T-helper 1 cell (primary cell): ENCODE data around the gene OR2B2.

ENCODE experiments used
- DNase-seq, 5 donors: peaks; one replicate each; pipeline ENCODE4 v3.0.0-alpha.2; 2012 to 2020

Gene OR2B2

DNA sequence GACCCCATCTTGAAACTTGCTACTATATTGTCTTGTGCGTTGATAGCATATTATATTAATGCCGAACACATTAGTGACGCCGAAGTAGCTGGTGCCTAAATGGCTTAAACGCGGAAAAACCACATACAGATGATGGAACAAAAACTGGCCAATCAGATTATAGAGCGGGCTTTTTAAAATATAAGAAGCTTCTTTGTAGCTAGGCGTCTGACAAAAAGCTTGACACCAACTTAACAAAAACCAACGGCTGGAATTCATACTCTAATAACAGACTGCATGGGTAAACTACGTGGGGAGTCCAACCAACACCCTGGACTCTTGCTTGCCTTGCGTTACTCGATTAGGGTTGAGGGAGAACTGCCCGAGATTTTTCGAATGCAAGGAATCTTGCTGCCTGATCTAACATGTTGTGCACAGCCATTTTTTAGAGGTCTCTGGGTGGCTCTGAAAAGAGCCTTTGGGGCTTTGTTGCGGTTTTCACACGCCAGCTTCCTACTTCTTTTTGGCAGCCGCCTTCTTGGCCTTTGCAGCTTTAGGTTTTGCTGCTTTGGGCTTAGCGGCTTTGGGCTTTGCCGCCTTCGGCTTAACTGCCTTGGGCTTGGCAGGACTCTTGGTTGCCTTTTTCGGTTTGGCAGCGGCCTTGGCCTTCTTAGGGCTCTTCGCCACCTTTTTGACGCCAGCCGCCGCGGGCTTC is 45.7 kb downstream of the OR2B2 start:
- peak in 4 of 5 donors; percentile 15 to 89 (median 29) for DNase-seq

DNA sequence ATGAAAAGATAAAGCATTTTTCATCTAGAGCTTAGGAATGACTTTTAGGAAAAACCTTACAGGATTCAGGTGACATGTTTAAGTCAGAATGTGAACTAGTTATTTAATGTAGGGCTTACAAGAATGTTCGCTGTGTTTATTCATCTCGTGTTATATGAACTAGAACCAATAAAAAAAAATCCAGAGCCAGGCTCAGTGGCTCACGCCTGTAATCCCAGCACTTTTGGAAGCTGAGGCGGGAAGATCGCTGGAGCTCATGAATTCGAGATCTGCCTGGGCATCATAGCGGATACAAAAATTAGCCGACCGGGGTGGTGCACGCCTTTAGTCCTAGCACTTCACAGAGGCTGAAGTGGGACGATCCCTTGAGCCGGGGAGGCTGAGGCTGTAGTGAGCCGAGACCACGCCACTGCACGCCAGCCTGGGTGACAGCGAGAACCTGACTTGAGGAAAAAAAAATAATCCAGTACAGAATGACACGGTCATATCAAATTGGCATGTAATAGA is 46.3 kb downstream of the OR2B2 start:
- DNase-seq: peak in 1 of 5 donors; percentile 20

- peak; percentile 28 to 97 (median 59) for DNase-seq
These were observed 47.0 kb downstream of the OR2B2 start for GRCh38 chr6:27864906-27865849.

DNA sequence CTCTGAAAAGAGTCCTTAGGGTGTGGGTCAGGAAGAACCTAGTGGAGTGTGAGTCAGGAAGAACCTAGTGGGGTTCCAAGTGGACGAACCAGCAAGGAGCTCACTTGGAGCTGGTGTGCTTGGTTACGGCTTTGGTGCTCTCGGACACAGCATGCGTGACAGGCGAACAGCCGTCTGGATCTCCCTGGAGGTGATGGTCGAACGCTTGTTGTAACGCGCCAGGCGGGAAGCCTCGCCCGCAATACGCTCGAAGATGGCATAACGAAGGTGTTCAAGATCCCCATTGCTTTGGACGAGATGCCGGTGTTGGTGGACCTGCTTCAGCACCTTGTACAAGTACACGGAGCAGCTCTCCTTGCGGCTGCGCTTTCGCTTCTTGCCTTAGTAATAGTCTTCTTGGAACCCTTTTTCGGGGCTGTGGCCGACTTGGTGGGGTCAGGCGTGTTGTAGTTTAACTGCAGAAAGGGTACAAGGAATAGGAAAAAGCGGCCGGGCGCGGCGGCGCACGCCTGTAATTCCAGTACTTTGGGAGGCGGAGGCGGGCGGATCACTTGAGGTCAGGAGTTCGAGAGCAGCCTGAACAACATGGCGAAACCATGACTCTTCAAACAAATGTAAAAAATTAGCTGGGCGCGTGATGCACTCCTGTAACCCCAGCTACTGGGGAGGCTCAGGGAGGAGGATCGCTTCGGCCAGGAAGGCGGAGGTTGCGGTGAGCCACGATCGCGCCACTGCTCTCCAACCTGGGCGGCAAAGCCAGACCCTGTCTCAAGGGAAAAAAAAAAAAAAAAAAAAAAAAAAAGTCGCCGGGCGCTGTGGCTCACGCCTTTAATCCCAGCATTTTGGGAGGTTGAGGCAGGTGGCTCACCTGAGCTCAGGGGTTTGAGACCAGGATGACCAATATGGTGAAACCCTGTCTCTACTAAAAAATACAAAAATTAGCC is 48.0 kb downstream of the OR2B2 start:
- peak in 1 of 5 donors; percentile 62 for DNase-seq

DNA sequence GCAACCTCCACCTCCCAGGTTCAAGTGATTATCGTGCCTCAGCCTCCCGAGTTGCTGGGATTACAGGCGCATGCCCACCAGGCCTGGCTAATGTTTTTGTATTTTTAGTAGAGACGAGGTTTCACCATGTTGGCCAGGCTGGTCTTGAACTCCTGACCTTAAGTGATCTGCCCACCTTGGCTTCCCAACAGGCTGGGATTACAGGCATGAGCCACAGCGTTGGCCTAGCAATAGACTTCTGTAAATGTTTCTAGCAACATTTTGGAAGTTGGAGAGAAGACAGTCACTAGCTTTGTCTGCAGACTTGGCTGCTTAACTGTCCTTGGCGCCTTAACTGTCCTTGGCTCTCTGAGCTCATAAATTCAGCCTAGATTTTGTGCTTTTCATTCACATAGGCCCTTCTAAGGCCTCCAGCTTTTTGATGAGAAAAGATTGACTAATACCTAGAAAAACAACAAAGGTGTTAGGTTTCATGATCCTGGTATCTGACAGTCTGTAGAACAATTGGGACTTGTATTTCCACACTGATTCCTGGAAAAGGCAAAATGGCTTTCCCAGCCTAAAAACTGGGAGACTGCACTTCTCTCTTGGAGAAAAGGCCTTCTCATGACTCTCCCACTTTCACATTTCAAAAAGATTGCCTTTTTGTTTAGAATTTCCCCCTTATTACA is 49.7 kb downstream of the OR2B2 start:
- DNase-seq: no peak

DNA sequence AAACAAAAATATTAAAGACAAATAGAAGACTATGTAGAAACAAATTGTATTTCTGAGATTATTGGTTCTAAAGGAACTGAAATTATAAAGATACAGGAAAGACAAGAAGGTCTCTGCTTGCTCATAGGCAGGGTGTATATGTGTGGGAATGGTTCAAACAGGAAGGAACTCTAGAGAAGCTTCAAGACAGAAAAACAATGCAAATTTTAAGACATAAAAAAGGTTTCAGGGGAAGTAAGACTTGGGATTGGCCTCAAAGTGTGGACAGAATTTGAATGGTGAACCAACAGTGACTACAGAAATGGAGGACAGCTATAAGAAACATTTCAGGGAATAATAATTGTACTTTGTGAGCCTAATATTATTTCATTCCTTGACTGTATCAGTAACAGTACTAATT is 50.3 kb downstream of the OR2B2 start:
- DNase-seq: no peak

DNA sequence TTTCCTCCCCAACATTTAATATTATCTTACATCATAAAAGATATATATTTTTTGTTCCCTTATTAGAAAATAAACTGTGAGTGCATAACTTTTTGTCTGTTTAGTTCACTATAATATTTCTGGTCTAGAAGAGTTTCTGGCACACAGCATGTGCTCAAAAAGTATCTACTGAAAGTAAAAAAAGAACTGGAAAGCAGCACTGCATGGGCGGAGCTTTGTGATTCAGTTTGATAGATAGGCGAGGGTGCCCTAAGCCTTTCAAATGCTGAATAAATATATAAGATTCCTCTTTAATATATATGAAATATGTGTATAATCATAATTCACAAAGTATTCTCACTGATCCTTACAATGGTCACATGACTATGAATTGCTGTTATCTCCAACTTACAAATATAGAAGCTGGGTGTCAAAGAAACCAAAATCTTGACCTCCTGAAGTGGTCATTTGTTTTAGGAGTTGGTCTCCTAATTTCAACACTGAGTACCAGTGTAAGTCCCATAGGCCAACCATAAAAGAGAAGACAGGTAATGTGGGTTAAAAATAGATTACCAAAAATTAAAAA is 50.8 kb downstream of the OR2B2 start:
- DNase-seq: no peak
